Glutamatergic neuron (in vitro differentiated cells): Measurements from ENCODE around the gene COX6A2. TPM values are rescaled to one million over a fixed set of nuclear protein-coding genes. Genes with fewer than 3 reads are reported as not detected.

Experiments
- DNase-seq: peaks from one replicate; pipeline ENCODE4 v3.0.0; 2022
- H3K27ac Mint-ChIP-seq: one replicate; pipeline ENCODE4 v1.8.0; 2020; ENCODE audit warnings: mild to moderate bottlenecking, mixed read lengths, inconsistent platforms; ENCODE audit not compliant: unreplicated experiment
- H3K27me3 Mint-ChIP-seq: one replicate; pipeline ENCODE4 v1.8.0; 2020; ENCODE audit warnings: mild to moderate bottlenecking, moderate library complexity, mixed read lengths, inconsistent platforms; ENCODE audit not compliant: unreplicated experiment
- H3K36me3 Mint-ChIP-seq: one replicate; pipeline ENCODE4 v1.8.0; 2020; ENCODE audit warnings: mild to moderate bottlenecking, mixed read lengths, inconsistent platforms; ENCODE audit not compliant: unreplicated experiment
- H3K4me1 Mint-ChIP-seq: one replicate; pipeline ENCODE4 v1.8.0; 2020; ENCODE audit warnings: mild to moderate bottlenecking, low read depth, mixed read lengths, inconsistent platforms; ENCODE audit not compliant: unreplicated experiment
- H3K4me3 Mint-ChIP-seq: one replicate; pipeline ENCODE4 v1.8.0; 2020; ENCODE audit warnings: mild to moderate bottlenecking, mixed read lengths, inconsistent platforms; ENCODE audit not compliant: unreplicated experiment
- H3K9me3 Mint-ChIP-seq: one replicate; pipeline ENCODE4 v1.8.0; 2020; ENCODE audit warnings: mild to moderate bottlenecking, moderate library complexity, mixed read lengths, inconsistent platforms; ENCODE audit not compliant: unreplicated experiment
- total RNA-seq: library from RNA; stranded (reverse); fragmentation: NEBNext Ultra II Directional; extraction: Animal tissue kit (Norgen Biotek cat#: 25700); gene quantifications from one replicate; pipeline ENCODE4 v1.2.1, GENCODE V29; 2021; ENCODE audit not compliant: unreplicated experiment
- TF ChIP-seq, protein P1 (sequence below): fragments of 200-600 bp; sonication (generic); IDR thresholded peaks from one replicate; pipeline ENCODE4 v1.5.0; 2021; ENCODE audit not compliant: partially characterized antibody, unreplicated experiment

The COX6A2 gene
- total RNA-seq, 1 donor from 2014 or later: not detected

DNA sequence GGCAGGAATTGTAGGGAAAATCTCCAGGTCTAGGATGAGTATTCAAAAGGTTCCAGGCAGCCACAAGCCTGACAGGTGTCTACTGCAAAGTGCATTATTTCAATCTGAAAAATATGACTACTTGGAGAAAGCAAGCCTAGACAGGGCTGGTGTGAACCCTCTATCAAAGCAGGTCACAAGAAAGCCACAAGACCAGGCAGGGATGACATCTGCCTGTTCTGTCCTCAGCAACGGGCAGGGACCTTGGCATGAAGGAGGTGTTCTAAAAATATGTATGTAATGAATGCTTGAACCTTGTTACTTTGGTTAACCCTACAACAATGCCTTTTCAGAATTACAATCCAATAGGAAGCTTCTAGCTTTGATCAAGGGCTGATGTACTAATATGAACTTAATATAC lies 1.2 kb upstream of the COX6A2 start:
- H3K4me1 Mint-ChIP-seq: no peaks in the 10 kb centered on the region
- no peak overlapping the region for H3K4me3 Mint-ChIP-seq
- no peak overlapping the region for H3K27ac Mint-ChIP-seq
- no peaks in the 10 kb centered on the region for H3K36me3 Mint-ChIP-seq
- TF ChIP-seq, protein P1, sequence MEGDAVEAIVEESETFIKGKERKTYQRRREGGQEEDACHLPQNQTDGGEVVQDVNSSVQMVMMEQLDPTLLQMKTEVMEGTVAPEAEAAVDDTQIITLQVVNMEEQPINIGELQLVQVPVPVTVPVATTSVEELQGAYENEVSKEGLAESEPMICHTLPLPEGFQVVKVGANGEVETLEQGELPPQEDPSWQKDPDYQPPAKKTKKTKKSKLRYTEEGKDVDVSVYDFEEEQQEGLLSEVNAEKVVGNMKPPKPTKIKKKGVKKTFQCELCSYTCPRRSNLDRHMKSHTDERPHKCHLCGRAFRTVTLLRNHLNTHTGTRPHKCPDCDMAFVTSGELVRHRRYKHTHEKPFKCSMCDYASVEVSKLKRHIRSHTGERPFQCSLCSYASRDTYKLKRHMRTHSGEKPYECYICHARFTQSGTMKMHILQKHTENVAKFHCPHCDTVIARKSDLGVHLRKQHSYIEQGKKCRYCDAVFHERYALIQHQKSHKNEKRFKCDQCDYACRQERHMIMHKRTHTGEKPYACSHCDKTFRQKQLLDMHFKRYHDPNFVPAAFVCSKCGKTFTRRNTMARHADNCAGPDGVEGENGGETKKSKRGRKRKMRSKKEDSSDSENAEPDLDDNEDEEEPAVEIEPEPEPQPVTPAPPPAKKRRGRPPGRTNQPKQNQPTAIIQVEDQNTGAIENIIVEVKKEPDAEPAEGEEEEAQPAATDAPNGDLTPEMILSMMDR: no peak
- no peak for DNase-seq
- peaks cover 10% of the 10 kb centered on the region for H3K27me3 Mint-ChIP-seq
- peaks cover 8% of the 10 kb centered on the region for H3K9me3 Mint-ChIP-seq

DNA sequence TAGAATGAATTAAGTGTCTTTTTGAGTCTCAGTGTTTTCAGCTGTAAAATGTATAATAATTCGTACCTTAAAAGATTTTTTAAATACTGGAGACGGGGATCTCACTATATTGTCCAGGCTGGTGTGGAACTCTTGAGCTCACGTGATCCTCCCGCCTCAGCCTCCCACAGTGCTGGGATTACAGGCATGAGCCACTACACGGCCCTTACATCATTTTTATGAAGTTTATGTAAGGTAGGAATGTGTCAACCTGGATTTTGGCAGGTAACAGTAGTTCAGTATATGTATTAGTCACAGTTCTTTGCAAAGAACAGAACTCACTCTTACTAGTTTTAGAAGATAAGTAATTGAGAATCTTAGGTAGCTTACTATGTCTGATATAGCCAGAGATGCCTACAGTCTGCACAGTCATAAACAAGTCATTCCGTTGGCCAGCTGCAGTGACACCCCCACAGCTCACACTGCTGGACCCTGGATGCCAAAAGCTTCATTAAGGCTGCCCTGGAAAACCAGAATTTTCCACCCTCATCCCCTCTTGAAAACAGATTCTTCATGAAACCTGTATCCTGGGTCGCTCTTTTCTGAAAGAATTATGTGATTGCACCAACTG lies 583 bp upstream of the COX6A2 start:
- Mint-ChIP-seq H3K36me3 (no peaks in the 10 kb centered on the region), H3K9me3 (peaks cover 8% of the 10 kb centered on the region), H3K27ac (no peak overlapping the region), H3K4me3 (no peak overlapping the region), H3K27me3 (peaks cover 10% of the 10 kb centered on the region), H3K4me1 (no peaks in the 10 kb centered on the region)
- TF ChIP-seq, protein P1: no peak
- DNase-seq: no peak

DNA sequence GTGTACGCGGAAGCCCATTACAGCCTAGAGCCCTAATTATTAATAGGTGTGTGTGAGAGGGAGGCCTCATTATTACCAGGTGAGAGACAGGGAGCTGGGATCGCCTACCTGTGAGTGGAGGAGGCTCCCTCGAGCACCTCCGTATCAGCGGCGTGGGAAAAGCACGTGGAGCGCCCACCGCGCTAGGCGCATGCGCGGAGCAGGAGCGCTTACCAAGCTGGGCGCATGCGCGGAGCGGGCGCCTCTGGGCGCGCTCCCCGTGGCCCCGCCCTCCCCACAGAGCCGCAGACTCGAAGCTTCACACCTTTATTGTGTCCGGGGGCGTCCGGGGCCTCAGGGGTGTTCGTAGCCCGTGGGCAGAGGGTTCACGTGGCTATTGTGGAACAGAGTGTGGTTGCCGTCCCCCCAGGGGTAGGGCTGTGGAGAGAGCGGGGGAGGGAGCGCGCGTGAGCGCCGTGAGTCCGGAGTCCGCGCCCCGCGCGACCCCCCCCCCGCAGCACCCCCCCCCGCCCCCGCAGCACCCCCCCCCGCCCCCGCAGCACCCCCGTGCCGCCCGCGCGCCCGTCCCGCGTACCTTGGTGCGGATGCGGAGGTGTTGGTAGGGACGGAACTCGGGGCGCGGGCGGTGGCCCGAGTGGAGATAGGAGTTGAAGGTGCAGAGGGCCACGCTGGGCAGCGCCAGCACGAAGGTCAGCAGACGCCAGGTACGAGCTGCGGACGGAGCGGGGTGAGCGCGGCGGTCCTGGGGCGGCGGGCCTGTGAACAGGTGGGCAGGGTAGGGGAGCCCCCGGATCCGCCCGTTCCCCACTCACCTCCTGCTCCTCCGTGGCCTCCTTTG lies 500 bp downstream of the COX6A2 start:
- no peak overlapping the region for H3K4me3 Mint-ChIP-seq
- peaks cover 8% of the 10 kb centered on the region for H3K9me3 Mint-ChIP-seq
- H3K27me3 Mint-ChIP-seq: peaks cover 12% of the 10 kb centered on the region
- no peaks in the 10 kb centered on the region for H3K4me1 Mint-ChIP-seq
- peak; percentile 34 for DNase-seq
- TF ChIP-seq, protein P1: no peak
- no peaks in the 10 kb centered on the region for H3K36me3 Mint-ChIP-seq
- no peak overlapping the region for H3K27ac Mint-ChIP-seq

DNA sequence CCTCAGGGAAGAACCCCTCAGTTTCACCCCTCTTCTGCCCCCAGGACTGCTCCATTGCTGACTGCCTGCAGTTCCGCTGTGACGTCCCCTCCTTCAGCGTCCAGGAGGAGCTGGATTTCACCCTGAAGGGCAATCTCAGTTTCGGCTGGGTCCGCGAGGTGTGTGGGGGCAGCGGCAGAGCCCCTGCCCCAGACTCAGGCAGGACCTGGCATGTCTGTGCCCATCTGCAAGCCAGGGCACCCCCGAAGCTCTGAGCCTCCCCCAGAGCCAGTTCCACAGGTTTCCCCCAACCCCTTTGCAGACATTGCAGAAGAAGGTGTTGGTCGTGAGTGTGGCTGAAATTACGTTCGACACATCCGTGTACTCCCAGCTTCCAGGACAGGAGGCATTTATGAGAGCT lies 4.4 kb downstream of the COX6A2 start:
- H3K27ac Mint-ChIP-seq: no peak overlapping the region
- TF ChIP-seq, protein P1: no peak
- H3K27me3 Mint-ChIP-seq: peaks cover 14% of the 10 kb centered on the region
- no peak overlapping the region for H3K4me3 Mint-ChIP-seq
- H3K9me3 Mint-ChIP-seq: peaks cover 9% of the 10 kb centered on the region
- H3K4me1 Mint-ChIP-seq: no peaks in the 10 kb centered on the region
- no peaks in the 10 kb centered on the region for H3K36me3 Mint-ChIP-seq
- no peak for DNase-seq

DNA sequence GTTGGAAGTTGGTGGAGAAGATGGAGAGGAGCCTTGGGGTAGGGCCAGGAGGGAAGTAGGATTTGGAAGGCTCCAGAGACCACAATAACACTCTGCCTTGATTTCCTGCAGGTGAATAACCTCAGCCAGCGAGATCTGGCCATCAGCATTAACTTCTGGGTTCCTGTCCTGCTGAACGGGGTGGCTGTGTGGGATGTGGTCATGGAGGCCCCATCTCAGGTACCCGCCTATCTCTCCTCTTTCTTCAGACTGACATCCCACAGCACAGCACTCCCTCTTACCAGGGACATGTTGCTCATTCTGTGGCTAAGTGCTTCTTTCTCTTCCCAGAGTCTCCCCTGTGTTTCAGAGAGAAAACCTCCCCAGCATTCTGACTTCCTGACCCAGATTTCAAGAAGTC lies 4.9 kb downstream of the COX6A2 start:
- peaks cover under 1% of the 10 kb centered on the region for H3K36me3 Mint-ChIP-seq
- H3K4me3 Mint-ChIP-seq: no peak overlapping the region
- no peaks in the 10 kb centered on the region for H3K4me1 Mint-ChIP-seq
- H3K27me3 Mint-ChIP-seq: peaks cover 11% of the 10 kb centered on the region
- H3K27ac Mint-ChIP-seq: no peak overlapping the region
- H3K9me3 Mint-ChIP-seq: peaks cover 9% of the 10 kb centered on the region
- no peak for DNase-seq
- TF ChIP-seq, protein P1: no peak
